Adipocyte (in vitro differentiated cells): ENCODE data around the gene IDE.
"Not testable (repeated sequence)": the region's sequence is repeated elsewhere in the genome, so short reads cannot be mapped to it uniquely, and the experiment has no call there.

Source experiments
- DNase-seq: peaks from one replicate; pipeline ENCODE4 v3.0.0-alpha.2; 2015; ENCODE audit warnings: low read depth
- H3K27me3 ChIP-seq: replicated peaks from 2 replicates; pipeline ENCODE4 v1.7.0; 2013; ENCODE audit warnings: mild to moderate bottlenecking, low read length, moderate library complexity; ENCODE audit not compliant: control insufficient read depth, insufficient read depth
- H3K36me3 ChIP-seq: 2 replicates; pipeline ENCODE4 v1.7.0; 2013; ENCODE audit warnings: low read length, mild to moderate bottlenecking, moderate library complexity; ENCODE audit not compliant: control insufficient read depth, insufficient read depth, severe bottlenecking
- H3K4me1 ChIP-seq: 2 replicates; pipeline ENCODE4 v1.7.0; 2013; ENCODE audit warnings: mild to moderate bottlenecking, low read length, moderate library complexity; ENCODE audit not compliant: control insufficient read depth, insufficient read depth
- H3K4me3 ChIP-seq: 2 replicates; pipeline ENCODE4 v1.7.0; 2013; ENCODE audit warnings: mild to moderate bottlenecking, low read length, moderate library complexity
- H3K9ac ChIP-seq: 2 replicates; pipeline ENCODE4 v1.7.0; 2013; ENCODE audit warnings: mild to moderate bottlenecking, low read length, moderate library complexity
- H3K9me3 ChIP-seq: 2 replicates; pipeline ENCODE4 v1.7.0; 2013; ENCODE audit warnings: mild to moderate bottlenecking, low read length, moderate library complexity; ENCODE audit not compliant: control insufficient read depth

IDE gene

DNA sequence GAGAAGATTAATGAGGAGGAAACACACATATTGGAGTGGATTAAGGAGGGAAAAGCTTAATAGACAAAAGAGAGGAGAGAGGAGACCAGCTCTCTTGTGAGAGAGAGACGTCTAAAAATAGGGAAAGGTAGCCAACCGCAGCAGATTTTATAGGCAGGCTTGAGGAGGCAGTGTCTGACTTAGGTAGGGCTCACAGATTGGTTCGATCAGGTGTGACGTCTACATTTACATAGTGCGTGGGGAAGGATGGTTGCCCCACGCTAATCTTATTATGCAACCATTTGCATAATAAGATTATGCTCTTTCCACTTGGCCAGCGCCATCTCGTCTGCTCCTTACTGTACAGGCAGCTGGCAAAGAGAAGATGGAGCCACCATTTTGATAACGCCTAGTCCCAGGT lies 160.9 kb downstream of the IDE start:
- H3K27me3 ChIP-seq = peaks cover 7% of the 10 kb centered on the region
- H3K4me3 ChIP-seq = no peak overlapping the region
- no peak overlapping the region for H3K9ac ChIP-seq
- no peaks in the 10 kb centered on the region for H3K36me3 ChIP-seq
- peaks cover 5% of the 10 kb centered on the region for H3K9me3 ChIP-seq
- H3K4me1 ChIP-seq = no peaks in the 10 kb centered on the region
- no peak for DNase-seq

DNA sequence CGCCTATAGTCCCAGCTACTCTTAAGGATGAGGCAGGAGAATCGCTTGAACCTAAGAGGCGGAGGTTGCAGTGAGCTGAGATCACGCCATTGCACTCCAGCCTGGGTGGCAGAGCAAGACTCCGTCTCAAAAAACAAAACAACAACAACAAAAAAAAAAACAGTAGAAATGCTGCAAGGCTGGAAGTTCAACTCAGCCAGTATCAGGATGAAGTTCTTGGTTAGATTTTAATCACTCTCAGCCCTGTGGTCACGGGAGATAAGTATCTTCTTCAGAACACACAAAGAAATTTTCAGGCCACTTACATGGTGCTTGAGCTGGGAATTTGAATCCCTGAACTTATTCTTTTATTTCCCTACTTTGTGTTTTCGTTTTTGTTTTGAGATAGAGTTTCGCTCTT lies 162.5 kb downstream of the IDE start:
- Histone ChIP-seq H3K4me3 (no peak overlapping the region), H3K36me3 (no peaks in the 10 kb centered on the region), H3K4me1 (no peaks in the 10 kb centered on the region), H3K9ac (no peak overlapping the region), H3K27me3 (peaks cover 7% of the 10 kb centered on the region), H3K9me3 (peaks cover 2% of the 10 kb centered on the region)
- no peak for DNase-seq

DNA sequence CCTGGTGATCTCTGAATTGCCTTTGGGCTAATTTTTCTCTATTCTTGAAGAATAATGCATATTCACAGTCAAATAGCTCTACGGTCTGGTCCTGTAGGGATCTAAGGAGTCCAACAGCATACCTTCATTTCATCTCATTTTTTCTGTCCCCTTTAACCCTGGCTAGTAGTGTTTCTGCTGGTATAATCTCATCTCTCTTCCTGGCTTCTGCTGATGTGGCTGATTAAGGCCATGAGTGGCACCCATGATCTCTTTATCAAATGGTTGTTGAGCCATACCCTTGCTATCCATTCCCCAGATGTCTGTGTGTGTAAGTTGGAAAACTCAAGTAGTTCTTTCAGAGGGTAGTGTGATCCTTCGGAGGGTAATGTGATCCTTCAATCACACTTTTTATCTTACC lies 163.4 kb downstream of the IDE start:
- Histone ChIP-seq H3K4me3 (no peak overlapping the region), H3K9me3 (no peaks in the 10 kb centered on the region), H3K9ac (no peak overlapping the region), H3K4me1 (no peaks in the 10 kb centered on the region), H3K36me3 (no peaks in the 10 kb centered on the region), H3K27me3 (peaks cover 5% of the 10 kb centered on the region)
- DNase-seq = no peak

DNA sequence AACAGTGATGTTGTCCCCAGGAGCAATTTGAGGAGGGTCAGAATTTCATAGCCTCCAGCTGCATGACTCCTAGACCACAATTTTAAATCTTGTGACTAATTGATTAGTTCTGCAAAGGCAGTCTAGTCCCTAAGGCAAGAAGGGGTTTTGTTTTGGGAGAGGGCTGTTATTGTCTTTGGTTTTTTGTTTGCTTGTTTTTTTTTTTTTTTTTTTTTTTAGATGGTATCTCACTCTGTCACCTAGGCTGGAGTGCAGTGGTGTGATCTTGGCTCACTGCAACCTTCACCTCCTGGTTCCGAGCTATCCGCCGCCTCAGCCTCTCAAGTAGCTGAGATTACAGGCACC lies 165.9 kb downstream of the IDE start:
- H3K27me3 ChIP-seq = peaks cover 5% of the 10 kb centered on the region
- no peaks in the 10 kb centered on the region for H3K4me1 ChIP-seq
- H3K36me3 ChIP-seq = no peaks in the 10 kb centered on the region
- no peak overlapping the region for H3K4me3 ChIP-seq
- H3K9ac ChIP-seq = no peak overlapping the region
- H3K9me3 ChIP-seq = no peaks in the 10 kb centered on the region
- DNase-seq = no peak

DNA sequence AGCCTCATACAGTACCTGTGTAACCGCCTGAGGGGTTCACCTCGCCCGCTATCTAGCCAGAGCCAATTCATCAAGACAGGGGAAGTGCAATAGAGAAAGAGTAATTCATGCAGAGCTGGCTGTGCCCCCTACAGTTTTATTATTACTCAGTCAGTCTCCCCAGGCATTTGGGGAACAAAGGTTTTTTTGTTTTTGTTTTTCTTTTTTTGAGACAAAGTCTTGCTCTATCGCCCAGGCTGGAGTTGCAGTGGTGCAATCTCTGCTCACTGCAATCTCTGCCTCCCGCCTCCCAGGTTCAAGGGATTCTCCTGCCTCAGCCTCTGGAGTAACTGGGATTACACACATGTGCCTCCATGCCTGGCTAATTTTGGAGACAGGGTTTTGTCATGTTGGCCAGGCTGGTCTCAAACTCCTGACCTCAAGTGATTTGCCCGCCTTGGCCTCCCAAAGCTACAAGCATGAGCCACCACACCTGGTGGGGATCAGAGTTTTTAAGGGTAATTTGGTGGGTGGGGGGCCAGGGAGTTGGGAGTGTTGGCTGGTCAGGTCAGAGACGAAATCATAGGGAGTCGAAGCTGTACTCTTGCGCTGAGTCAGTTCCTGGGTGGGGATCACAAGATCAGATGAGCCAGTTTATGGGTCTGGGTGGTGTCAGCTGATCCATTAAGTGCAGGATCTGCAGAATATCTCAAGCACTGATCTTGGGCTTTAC lies 166.4 kb downstream of the IDE start:
- Histone ChIP-seq H3K9ac (no peak overlapping the region), H3K9me3 (no peaks in the 10 kb centered on the region), H3K4me3 (no peak overlapping the region), H3K4me1 (no peaks in the 10 kb centered on the region), H3K36me3 (no peaks in the 10 kb centered on the region), H3K27me3 (peaks cover 5% of the 10 kb centered on the region)
- no peak for DNase-seq

DNA sequence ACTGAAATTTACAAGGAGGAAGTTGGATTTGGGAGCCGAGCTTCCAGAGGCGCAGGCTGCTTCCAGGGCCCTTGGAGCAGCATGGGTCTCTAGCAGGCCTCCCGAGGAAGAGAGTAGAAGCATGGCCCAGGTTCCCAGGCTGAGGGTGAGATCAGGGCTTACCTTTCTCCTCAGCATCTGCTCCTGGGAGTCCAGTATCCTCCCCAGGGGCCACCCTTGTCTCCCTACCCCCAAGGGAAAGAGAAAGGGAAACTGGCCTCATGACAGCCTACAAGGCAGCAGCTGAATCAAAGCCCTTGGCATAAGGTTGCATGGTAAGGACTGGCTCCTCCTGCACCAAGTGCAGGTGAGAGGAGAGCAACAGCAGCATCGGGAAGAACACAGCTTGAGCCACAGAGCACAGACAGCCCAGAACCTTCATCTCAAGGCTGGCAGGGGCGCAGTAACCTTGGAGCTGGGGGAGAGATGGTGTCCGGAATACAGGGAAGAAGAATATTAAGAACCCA lies 168.4 kb downstream of the IDE start:
- Histone ChIP-seq H3K4me1 (no peaks in the 10 kb centered on the region), H3K9me3 (no peaks in the 10 kb centered on the region)

DNA sequence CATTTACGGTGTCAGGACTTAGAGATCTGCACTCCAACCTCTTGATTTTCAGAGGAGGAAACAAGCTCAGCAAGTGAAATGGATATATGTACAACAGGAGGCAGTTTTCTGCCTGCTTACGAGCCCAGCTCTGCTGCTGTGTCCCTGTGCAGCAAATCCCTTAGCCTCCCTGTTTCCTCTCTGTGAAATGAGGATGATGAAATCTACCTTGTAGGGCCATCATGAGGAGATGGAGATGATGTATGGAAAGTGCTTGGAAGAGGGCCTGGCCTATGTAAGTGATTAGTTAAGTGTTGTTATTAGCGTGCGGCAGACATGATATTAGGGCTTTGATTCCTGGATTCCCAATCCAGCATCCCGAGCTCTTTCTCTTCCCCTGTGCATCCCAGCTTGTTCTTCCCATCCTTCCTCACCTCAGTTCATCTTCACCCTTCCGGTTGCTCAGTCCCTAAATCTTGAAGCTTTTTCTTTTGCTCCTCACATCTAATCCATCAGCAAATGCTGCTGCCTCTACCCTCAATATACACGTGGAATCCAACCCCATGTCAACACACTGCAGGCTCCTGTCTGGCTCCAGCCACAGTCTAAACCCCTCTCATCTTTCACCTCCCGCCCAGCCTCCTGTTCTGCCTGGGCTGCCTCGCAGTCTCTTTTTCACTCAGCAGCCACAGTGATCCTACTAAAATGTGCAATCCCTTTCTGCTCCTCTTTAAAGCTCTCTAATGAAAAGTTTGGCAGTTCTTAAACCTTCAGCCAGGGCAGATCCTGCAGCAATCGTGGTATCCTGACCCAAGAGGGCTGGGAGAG lies 169.1 kb downstream of the IDE start:
- H3K27me3 ChIP-seq = no peaks in the 10 kb centered on the region
- no peak overlapping the region for H3K4me3 ChIP-seq
- DNase-seq = no peak

More for the DNA sequence above, 168.4 kb downstream of the IDE start:
- Histone ChIP-seq H3K9ac (no peak overlapping the region), H3K36me3 (no peaks in the 10 kb centered on the region), H3K4me3 (no peak overlapping the region), H3K27me3 (no peaks in the 10 kb centered on the region)
- no peak for DNase-seq

DNA sequence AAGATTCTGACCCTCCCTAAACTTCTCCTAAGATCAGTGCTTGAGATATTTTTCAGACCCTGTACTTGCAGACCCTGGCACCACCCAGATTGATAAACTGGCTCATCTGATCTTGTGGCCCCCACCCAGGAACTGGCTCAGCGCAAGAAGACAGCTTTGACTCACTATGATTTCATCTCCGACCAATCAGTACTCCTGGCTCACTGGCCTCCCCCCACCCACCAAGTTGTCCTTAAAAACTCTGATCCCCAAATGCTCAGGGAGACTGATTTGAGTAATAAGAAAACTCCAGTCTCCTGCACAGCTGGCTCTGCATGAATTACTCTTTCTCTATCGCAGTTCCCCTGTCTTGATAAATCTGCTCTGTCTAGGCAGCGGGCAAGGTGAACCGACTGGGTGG lies 171.7 kb downstream of the IDE start:
- H3K9me3 ChIP-seq, H3K27me3 ChIP-seq, H3K4me1 ChIP-seq, DNase-seq, H3K9ac ChIP-seq, H3K4me3 ChIP-seq, H3K36me3 ChIP-seq: not testable (repeated sequence)

More for the DNA sequence above, 169.1 kb downstream of the IDE start:
- Histone ChIP-seq H3K9ac (no peak overlapping the region), H3K9me3 (no peaks in the 10 kb centered on the region), H3K36me3 (no peaks in the 10 kb centered on the region), H3K4me1 (no peaks in the 10 kb centered on the region)
